ENCODE data around the gene CLEC14A.

Gene CLEC14A

DNA sequence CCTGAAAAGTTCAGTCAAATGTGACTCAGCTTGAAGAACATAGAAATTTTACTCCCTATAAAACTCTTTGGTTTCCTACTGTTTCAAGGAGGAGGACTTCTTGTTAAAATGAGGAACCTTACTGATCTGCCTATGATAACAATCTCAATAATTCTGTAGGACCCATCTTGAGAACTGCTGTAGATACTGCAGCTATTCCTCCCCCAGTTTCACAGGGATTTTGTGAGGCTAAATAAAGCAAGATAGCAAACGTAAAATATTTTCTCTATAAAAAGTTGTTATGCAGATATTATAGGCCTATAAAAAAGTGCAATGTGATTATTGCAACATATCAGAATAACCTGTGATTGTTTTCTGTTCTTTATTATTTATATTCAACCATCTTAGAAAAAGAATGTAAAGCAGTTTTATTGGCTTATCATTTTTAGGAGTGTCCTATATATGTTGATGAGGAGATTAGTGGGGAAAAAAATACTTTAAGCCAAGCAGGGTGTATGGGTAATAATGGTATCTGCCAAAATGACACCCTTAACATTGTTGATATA lies 12.1 kb downstream of the CLEC14A start:
- no peak for FAIRE-seq

DNA sequence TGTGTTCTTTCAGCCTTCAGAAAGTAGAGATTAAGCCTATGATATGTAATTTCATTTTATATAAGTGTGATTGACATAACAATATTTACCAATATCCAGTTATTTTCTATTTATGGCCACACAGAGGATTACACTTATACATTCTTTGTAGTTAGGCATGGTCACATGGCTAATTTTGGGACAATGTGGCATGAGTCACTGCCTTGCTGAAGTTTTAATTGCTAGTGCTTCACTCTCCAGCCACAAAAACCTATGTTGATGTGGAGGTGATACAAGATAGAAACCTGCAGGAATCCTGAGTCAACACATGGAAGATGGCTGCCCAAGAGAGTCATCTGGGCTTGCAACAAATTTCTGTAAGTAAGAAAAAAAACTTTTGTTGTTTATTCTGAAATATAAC lies 17.0 kb downstream of the CLEC14A start:
- FAIRE-seq: no peak

GRCh38 chr14:38238332-38238731 lies 17.6 kb downstream of the CLEC14A start:
- FAIRE-seq: no peak

- FAIRE-seq: no peak
Measured at GRCh38 chr14:38233218-38233617, 22.7 kb downstream of the CLEC14A start.

GRCh38 chr14:38226366-38226765 lies 29.5 kb downstream of the CLEC14A start:
- FAIRE-seq: no peak

GRCh38 chr14:38225946-38226345 lies 29.9 kb downstream of the CLEC14A start:
- no peak for FAIRE-seq

GRCh38 chr14:38224338-38224737 lies 31.6 kb downstream of the CLEC14A start:
- FAIRE-seq: no peak

DNA sequence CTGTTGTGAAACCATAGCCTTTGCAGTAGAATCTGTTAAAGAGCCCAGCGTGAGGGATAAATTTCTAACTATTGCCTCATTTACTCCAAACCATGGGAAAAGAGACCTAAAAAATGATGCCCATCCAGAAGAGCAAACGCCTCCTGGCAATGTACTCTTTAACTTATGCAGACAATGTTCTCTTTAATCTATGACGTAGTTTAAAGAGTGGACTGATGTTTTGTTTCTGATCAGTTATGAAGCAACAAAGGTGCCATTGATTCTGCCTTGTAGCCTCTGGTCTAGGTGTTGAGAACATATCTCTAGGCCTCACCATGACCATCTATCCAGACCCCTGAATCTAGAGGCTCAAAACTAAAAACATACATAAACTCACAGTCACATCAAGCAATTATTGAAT lies 34.8 kb downstream of the CLEC14A start:
- no peak for FAIRE-seq

GRCh38 chr14:38217553-38217952 lies 38.3 kb downstream of the CLEC14A start:
- no peak for FAIRE-seq

GRCh38 chr14:38213001-38213400 lies 42.9 kb downstream of the CLEC14A start:
- FAIRE-seq: no peak

GRCh38 chr14:38212111-38212510 lies 43.8 kb downstream of the CLEC14A start:
- no peak for FAIRE-seq

DNA sequence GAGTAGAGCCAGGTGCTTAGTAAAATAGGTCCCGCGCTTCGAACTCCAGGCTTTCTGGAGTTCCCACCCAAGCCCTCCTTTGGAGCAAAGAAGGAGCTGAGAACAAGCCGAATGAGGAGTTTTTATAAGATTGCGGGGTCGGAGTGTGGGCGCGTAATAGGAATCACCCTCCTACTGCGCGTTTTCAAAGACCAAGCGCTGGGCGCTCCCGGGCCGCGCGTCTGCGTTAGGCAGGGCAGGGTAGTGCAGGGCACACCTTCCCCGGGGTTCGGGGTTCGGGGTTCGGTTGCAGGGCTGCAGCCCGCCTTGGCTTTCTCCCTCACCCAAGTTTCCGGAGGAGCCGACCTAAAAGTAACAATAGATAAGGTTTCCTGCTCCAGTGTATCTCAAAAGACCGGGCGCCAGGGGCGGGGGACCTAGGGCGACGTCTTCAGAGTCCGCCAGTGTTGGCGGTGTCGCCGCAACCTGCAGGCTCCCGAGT lies 44.6 kb downstream of the CLEC14A start:
- no peak for FAIRE-seq

GRCh38 chr14:38210587-38211216 lies 45.2 kb downstream of the CLEC14A start:
- no peak for FAIRE-seq

GRCh38 chr14:38209572-38210557 lies 46.0 kb downstream of the CLEC14A start:
- FAIRE-seq: no peak

- no peak for FAIRE-seq
Measured at GRCh38 chr14:38208618-38209562, 47.0 kb downstream of the CLEC14A start.

DNA sequence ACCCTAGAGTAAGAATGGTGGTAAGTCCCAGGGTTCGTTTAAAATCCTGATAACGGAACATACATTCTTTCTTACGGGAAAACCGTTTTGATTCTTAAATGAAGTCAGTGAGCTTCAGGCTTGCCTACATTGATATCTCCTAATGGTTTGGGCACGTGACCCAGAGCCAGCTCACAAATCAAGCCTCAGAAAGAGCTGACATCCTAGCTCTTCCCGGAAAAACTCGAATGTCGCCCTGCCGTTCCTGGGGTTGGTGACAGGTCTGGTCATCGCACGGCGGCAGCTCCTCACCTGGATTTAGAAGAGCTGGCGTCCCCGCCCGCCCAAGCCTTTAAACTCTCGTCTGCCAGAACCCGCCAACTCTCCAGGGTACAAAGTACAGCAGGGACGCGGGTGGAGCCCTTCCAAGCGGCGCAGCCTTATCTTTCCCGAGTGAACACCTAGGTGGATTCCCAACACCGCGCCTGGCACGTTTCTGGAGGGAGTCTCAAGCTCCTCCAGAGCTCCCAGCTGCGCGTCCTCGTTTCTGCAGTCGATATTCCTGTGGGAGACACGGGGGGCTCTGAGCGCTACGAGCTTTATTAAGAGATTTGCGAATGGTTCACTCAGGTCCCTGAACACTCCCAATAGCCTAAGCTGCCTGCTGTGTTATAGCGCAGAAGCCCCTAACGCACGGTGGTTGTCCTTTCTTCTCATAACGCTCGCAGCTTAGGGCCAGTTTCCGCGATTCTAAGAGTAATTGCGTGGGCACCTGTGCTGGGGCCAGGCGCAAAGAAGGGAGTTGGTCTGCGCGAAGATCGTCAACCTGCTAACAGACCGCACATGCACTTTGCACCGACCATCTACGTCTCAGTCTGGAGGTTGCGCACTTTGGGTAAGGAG lies 47.9 kb downstream of the CLEC14A start, which contains the start of gene SSTR1:
SSTR1 (plus strand) TSS at position 169 of the 882 bp plus-strand sequence. CDS start 1,486 bp downstream, outside the sequence.
- no peak for FAIRE-seq

- no peak for FAIRE-seq
Measured at GRCh38 chr14:38207377-38207735, 48.5 kb downstream of the CLEC14A start.

- FAIRE-seq: no peak
Measured at GRCh38 chr14:38206689-38207376, 49.1 kb downstream of the CLEC14A start.

GRCh38 chr14:38205949-38206665 lies 49.8 kb downstream of the CLEC14A start:
- no peak for FAIRE-seq
